NCI-H1048 (cell line): ENCODE results near the gene AQP9.
"Not testable (repeated sequence)": the region's sequence is repeated elsewhere in the genome, so short reads cannot be mapped to it uniquely, and the experiment has no call there.

ENCODE experiments used
- DNase-seq: peaks from one replicate; lab custom pipeline; 2025; lab: John Stamatoyannopoulos, UW

AQP9 gene

DNA sequence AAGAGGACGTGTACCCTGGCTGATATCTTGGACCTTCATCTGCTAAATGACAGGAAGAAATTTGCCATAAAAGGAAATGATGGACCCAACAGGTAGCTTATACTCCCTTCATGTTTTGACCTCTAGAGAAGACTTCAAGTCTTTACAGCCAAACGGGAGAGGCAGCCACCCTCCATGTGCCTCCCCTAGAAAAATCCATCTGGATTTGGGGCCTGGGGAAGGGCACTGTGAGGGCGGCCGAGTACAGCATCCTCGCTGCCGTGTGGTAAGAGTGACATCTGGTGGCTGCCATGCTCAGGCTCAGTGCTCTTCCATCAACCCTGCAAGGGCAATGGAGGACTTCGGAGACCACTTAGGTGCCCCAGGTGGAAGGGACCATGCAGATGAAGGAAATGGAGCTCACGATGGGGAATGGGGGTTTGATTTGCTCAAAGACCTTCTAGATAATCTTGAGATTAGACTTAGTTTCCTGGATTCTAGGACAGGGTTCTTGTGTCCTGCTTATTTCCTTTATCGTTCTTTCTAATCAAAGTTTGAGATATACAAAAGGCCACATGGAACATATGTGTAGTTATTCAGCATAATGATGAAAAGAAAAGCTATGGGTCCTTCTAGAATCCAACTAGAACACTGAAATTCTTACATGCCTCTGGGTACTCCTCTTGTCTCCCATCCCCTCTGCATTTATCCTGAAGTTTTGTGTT, 44.4 kb downstream of the AQP9 start:
- peak; percentile 1 for DNase-seq

DNA sequence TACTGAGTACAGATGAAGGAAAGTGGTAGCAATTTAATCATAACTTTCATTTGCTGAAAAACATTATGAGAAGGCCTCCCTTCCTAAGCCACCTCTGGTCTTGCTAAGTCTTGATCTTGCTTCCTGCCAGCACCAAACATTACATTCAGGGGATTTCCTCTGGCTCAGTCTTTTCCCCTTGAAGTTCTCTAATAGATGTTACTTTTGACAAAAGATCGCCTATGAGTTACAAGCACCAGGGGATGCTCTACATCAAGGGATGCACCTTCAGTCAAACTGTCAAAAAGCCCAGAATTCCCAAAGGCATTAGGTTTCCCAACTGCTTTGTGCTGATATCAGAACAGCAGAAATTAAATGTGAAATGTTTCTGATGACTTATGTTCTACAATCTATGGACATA, 47.3 kb downstream of the AQP9 start:
- no peak for DNase-seq

GRCh38 chr15:58189148-58189811, 51.1 kb downstream of the AQP9 start:
- DNase-seq: no peak

DNA sequence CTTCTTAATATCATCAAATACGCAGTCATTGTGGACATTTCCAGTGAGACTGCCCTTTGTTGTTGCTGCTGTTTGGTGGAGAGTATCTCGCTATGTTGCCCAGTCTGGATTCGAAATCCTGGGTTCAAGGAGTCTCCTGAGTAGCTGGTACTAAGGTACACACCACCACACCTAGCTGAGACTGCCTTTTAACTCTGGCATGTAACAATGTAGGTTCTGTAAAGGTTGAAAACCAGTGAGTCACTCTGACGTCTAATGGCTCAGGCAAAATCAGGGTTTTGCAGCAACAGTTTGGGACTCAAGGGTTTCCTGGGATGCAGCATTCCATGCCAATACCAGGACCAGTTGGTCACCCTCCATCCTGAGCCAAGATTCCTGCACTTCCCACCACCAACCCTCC, 52.2 kb downstream of the AQP9 start:
- DNase-seq: no peak

- not testable (repeated sequence) for DNase-seq
Measured at GRCh38 chr15:58193636-58194035, 55.5 kb downstream of the AQP9 start.

DNA sequence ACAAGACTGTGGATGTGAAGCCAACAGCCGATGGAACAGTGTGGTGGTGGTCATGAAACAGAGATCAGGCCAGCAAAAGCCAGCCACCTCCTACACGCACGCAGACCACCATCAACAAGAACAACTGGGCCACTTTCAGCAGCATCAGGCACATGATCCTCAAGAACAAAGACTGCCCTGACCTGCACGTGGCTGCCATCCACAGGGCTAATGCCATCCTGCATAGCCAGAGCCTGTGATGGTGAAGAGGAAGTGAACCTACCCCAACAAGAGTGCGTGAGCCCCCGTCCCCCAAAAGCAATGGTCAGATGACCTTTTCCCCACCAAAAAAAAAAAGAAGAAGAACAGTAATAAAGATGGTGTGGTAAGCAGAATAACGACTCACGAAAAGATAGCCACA, 62.6 kb downstream of the AQP9 start:
- no peak for DNase-seq

DNA sequence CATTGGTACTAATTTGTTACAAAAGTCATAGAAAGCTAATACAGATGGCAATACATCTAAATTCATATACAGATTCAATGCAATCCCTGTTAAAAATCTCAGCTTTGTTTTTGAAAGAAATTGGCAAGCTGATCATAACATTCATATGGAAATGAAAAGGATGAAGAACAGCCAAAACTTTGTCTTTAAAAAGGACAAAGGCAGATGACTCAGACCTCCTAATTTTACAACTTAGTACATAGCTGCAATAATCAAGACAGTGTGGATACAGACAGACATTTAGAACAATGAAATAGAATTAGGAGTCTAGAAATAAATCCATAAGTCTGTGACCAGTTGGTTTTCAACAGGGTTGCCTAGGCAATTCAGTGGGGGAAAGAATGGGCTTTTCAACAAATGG, 63.3 kb downstream of the AQP9 start:
- DNase-seq: no peak

GRCh38 chr15:58203537-58203936, 65.4 kb downstream of the AQP9 start:
- no peak for DNase-seq

- no peak for DNase-seq
Measured at GRCh38 chr15:58206151-58206550, 68.0 kb downstream of the AQP9 start.

DNA sequence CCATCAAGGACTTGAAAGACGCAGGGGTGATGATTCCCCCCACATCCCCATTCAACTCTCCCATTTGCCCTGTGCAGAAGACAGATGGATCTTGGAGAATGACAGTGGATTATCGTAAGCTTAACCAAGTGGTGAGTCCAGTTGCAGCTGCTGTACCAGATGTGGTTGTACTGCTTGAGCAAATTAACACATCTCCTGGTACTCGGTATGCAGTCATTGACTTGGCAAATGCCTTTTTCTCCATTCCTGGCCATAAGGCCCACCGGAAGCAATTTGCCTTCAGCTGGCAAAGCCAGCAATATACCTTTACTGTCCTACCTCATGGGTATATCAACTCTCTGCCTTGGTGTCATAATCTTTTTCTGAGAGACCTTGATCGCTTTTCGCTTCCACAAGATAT, 70.0 kb downstream of the AQP9 start:
- DNase-seq: not testable (repeated sequence)

DNA sequence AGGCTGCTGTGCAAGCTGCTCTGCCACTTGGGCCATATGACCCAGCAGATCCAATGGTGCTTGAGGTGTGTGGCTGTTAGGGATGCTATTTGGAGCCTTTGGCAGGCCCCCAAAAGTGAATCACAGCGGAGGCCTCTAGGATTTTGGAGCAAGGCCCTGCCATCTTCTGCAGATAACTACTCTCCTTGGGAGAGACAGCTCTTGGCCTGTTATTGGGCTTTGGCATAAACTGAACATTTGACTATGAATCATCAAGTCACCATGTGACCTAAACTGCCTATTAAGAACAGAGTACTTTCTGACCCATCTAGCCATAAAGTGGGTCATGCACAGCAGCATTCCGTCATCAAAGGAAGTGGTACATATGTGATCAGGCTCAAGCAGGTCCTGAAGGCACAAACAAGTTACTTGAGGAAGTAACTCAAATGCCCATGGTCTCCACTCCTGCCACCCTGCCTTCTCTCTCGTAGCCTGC, 70.9 kb downstream of the AQP9 start:
- not testable (repeated sequence) for DNase-seq

DNA sequence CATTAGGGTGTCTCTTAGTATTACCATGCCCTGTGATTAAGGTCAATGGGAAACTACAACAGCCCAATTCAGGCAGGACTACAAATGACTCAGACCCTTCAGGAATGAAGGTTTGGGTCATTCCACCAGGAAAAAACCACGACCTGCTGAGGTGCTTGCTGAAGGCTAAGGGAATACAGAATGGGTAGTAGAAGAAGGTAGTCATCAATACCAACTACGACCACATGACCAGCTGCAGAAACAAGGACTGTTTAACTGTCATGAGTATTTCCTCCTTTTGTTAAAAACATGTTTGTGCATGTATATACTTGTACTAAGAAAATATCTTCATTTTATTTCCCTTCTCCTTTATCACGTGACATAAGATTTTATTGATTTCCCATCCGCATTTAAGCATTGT, 71.8 kb downstream of the AQP9 start:
- not testable (repeated sequence) for DNase-seq

GRCh38 chr15:58212909-58213526, 74.8 kb downstream of the AQP9 start:
- no peak for DNase-seq

- no peak for DNase-seq
Measured at GRCh38 chr15:58213587-58214338, 75.6 kb downstream of the AQP9 start.

DNA sequence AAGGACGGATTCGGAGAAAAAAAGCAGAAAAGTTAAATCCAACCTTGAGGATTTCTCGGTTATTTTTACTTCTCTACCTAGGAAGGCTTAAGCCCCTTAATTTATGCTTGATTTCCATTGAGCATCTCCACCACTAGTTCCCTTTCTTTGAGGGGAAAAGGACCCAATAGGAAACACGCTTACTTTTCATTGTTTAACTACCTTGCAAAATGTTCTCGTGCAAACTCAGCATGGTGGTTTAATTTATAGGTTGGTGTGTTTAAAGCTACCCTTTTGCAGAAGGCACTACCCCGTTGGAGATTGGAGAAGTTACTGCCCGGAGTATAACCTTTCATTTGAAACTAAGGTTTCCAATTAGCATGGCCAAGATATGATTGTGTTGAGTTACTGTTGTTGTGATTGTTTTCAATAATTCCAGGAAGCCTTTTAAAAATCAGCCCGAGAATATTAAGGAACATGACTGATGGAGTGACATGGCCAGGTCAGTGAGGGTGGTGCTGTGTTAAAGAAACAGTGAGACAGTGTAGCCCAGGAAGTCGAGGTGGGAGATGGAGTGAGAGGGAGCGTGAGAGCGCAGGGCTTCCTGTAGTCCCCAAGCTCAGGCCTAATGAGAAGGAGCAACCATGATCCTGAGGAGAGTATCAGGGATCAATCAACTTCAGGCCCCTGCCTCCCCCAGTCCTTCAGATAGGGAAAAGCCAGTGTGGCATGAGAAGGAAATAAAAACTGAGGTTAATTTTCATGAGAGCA, 76.6 kb downstream of the AQP9 start:
- DNase-seq: no peak

DNA sequence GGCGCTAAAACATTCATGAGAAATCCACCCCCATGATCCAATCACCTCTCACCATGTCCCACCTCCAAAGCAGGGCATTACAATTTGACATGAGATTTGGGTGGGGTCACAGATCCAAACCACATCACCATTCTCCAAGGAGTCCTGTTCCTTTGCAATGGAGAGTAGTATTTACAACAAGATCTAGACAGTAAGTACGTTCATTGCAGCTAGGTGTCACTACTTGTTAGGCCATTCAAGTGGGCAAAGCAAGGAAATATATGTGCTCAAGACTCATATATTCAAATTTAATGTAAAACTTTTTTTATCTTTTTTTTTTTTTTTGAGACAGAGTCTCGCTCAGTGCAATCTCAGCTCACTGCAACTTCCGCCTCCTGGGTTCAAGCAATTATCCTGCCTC, 79.3 kb downstream of the AQP9 start:
- no peak for DNase-seq

DNA sequence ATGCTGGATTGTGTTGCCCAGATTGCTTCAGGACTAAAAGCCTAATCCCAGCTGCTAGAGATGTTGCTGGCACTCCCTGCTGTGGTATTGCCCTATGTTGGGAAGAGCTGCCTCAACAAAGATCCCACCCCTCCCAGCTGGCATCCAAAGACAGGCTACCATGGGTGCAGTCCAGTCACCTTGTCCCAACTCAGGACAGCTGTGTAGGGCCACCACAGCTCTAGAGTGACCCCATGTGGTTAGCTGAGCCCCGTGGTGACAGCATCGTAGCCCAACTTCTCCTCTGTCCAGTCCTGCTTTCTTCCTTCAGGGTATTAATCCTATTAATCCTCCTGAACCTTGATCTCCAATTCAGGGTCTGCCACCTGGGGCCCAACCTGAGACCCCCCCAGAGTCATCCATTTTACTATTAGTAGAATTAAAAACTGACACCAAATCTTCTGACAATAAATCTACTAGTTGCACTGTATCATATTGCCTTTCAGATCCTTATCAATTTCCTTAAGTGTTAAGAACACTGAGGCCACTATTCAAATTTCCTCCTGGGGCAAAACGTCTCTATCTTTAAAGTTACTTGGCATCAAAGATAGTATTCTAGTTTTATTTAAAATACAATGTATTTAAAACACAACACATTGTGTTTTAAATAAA, 83.5 kb downstream of the AQP9 start:
- DNase-seq: no peak

GRCh38 chr15:58222679-58223078, 84.5 kb downstream of the AQP9 start:
- no peak for DNase-seq

- DNase-seq: no peak
Measured at GRCh38 chr15:58223432-58223831, 85.3 kb downstream of the AQP9 start.

DNA sequence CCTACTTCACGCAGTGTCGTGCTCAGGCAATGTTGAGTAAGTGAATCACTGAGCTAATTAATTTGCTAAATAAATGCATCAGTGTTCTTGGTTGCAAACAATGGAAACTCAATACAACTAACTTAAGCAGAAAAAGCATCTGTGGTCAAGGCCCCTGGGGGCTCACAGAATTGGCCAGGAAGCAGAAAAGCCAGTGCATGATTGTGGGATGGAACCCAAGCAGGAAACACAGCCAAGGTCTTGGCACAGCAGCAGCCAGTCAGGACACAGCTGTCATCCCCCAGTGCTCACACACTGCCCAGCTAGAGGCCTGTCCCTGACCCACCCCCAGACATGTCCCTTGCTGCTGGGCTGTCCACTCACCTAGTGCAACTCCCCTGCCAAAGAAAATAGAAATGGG, 85.9 kb downstream of the AQP9 start:
- DNase-seq: no peak
